Stimulated activated naive CD4-positive, alpha-beta T cell treated with Interleukin-2 at 50 U/mL for 16 hours (primary cell): ENCODE measurements around the gene PRSS12.
"Not testable (repeated sequence)": the region's sequence is repeated elsewhere in the genome, so short reads cannot be mapped to it uniquely, and the experiment has no call there.

Experiments
- DNase-seq: peaks from one replicate; lab custom pipeline; 2025; lab: John Stamatoyannopoulos, UW

PRSS12 gene

DNA sequence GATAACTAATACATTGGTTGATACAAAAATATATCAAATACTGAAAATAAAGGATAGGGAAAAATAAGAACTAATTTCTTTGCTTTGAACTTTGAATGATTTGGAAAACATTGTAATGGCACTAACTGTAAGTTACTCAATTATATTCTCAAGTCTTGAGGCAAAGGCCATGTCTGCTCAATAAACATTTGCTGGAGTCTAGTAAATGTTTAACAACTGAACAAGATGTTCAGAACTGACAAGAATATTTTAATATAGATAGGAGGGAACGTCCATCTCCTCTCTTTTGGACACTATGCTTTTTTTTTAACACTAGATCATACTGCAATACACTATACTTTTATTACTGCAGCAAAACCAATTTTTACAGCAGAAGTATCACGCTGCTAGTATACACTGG lies 76.2 kb downstream of the PRSS12 start:
- no peak for DNase-seq

- no peak for DNase-seq
Measured at GRCh38 chr4:118273642-118274041, 79.2 kb downstream of the PRSS12 start.

GRCh38 chr4:118271788-118272187 lies 81.0 kb downstream of the PRSS12 start:
- DNase-seq = no peak

- no peak for DNase-seq
Measured at GRCh38 chr4:118270492-118270891, 82.3 kb downstream of the PRSS12 start.

- no peak for DNase-seq
Measured at GRCh38 chr4:118268780-118269179, 84.0 kb downstream of the PRSS12 start.

DNA sequence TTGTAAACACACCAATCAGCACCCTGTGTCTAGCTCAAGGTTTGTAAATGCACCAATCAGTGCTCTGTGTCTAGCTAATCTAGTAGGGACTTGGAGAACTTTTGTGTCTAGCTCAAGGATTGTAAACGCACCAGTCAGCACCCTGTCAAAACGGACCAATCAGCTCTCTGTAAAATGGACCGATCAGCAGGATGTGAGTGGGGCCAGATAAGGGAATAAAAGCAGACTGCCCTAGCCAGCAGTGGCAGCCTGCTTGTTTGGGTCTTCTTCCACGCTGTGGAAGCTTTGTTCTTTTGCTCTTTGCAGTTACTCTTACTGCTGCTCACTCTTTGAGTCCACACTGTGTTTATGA lies 86.7 kb downstream of the PRSS12 start:
- DNase-seq = not testable (repeated sequence)

- DNase-seq = no peak
Measured at GRCh38 chr4:118265312-118266144, 87.3 kb downstream of the PRSS12 start.

- DNase-seq = no peak
Measured at GRCh38 chr4:118264096-118264495, 88.7 kb downstream of the PRSS12 start.

DNA sequence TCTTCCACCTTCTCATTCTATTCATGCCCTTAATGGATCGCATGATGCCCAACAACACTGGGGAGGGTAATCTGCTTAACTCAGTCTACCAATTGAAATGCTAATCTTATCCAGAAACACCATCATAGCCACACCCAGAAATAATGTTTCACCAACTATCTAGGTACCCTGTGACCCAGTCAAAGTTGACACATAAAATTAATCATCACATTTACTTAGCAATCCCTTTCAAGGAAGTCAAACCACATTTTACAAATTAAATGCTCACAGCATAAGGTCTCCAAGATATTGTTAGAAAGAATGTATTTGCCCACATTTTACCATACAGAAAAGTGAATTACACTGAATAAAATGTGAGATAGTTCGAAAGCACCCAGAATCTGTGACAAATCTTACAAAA lies 92.5 kb downstream of the PRSS12 start:
- DNase-seq = no peak

- DNase-seq = no peak
Measured at GRCh38 chr4:118259111-118259510, 93.7 kb downstream of the PRSS12 start.

- DNase-seq = no peak
Measured at GRCh38 chr4:118254368-118254767, 98.4 kb downstream of the PRSS12 start.

DNA sequence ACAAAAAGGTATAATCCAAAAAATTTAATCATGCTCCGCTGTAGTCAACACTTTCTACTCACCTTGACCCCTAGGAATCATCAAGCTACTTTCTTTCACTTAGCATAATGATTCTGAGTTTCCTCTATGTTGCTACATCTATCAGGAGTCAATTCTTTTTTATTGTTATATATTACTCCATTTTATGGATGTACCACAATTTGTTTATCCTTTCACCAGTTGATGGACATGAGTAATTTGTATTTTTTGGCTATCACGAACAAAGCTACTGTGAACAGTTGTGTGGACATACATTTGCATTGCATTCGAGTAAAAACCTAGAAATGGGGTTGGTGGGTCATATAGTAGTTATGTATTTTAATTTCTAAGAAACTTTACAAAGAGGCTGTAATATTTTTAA lies 102.9 kb downstream of the PRSS12 start:
- no peak for DNase-seq

- DNase-seq = no peak
Measured at GRCh38 chr4:118237531-118237930, 115.3 kb downstream of the PRSS12 start.

GRCh38 chr4:118235566-118236120 lies 117.2 kb downstream of the PRSS12 start:
- DNase-seq = no peak
